ENCODE data around the gene TTBK1.

GRCh38 chr6:43311666-43312065, 68.4 kb downstream of the TTBK1 start:
- TF ChIP-seq CTCF (IDR thresholded peaks at IDR 0.05) (no peak), POLR2A (IDR thresholded peaks at IDR 0.05) (no peak)
